Spleen (tissue), 11 donors: ENCODE measurements around the gene FGF8. TPM values are rescaled to one million over a fixed set of nuclear protein-coding genes. Genes with fewer than 3 reads are reported as not detected.
A peak's percentile ranks its signal among the peaks of the same experiment; 100 is the strongest.

ENCODE experiments used
- DNase-seq: peaks from one replicate; pipeline ENCODE4 v3.0.0-alpha.2; 2020
- H3K27ac ChIP-seq, 8 donors: fragments of 200-600 bp; sonication (generic) in 7 of 8; 1 replicate in 4 of 8; 2 replicates in 4 of 8; pipeline versions ENCODE4 v1.5.0 to v1.8.0; 2016 to 2021; ENCODE audit warnings: inconsistent platforms in 4 of 8, mild to moderate bottlenecking in 4 of 8, moderate library complexity in 1 of 8
- H3K27me3 ChIP-seq, 7 donors: fragments of 200-600 bp; sonication (generic) in 6 of 7; replicated peaks in 1 of 7; 1 replicate in 4 of 7; 2 replicates in 3 of 7; pipeline versions ENCODE4 v1.5.0 to v1.8.0; 2016 to 2021; ENCODE audit warnings: inconsistent platforms in 3 of 7, mild to moderate bottlenecking in 1 of 7
- H3K36me3 ChIP-seq, 6 donors: fragments of 200-600 bp; sonication (generic) in 5 of 6; 1 replicate in 4 of 6; 2 replicates in 2 of 6; pipeline versions ENCODE4 v1.5.0 to v1.8.0; 2016 to 2021; ENCODE audit warnings: inconsistent platforms in 2 of 6
- H3K4me1 ChIP-seq, 6 donors: fragments of 200-600 bp; sonication (generic) in 5 of 6; 1 replicate in 3 of 6; 2 replicates in 3 of 6; pipeline versions ENCODE4 v1.5.0 to v1.8.0; 2016 to 2021; ENCODE audit warnings: inconsistent platforms in 3 of 6
- H3K4me3 ChIP-seq, 8 donors: fragments of 200-600 bp; sonication (generic) in 7 of 8; 1 replicate in 4 of 8; 2 replicates in 4 of 8; pipeline versions ENCODE4 v1.5.0 to v1.8.0; 2016 to 2021; ENCODE audit warnings: inconsistent platforms in 4 of 8, mild to moderate bottlenecking in 4 of 8, moderate library complexity in 2 of 8
- H3K9me3 ChIP-seq, 8 donors: fragments of 200-600 bp; sonication (generic) in 7 of 8; 1 replicate in 4 of 8; 2 replicates in 4 of 8; pipeline versions ENCODE4 v1.5.0 to v1.8.0; 2016 to 2021; ENCODE audit warnings: inconsistent platforms in 4 of 8
- CTCF ChIP-seq, 11 experiments: fragments of 200-600 bp in 7 of 11; fragments of 450-650 bp in 4 of 11; sonication (generic) in 4 of 11; IDR thresholded peaks in 8 of 11; conservative IDR thresholded peaks in 3 of 11; 1 replicate in 7 of 11; 2 replicates in 4 of 11; pipeline versions ENCODE4 v1.4.0 to v1.8.0; 2016 to 2021; ENCODE audit warnings: antibody characterized with exemption in 11 of 11, inconsistent platforms in 4 of 11, mild to moderate bottlenecking in 1 of 11
- POLR2A ChIP-seq, 3 donors: fragments of 450-650 bp; IDR thresholded peaks; one replicate each; pipeline ENCODE4 v1.5.1; 2017; ENCODE audit warnings: antibody characterized with exemption in 3 of 3, mild to moderate bottlenecking in 1 of 3
- POLR2AphosphoS5 ChIP-seq, 3 donors: sonication (generic); formaldehyde crosslinking; IDR thresholded peaks; one replicate each; pipeline ENCODE4 v1.5.1; 2017; ENCODE audit warnings: antibody characterized with exemption in 3 of 3
- WGBS, 5 donors: extraction: QIAGEN DNeasy Blood & Tissue Kit in 3 of 5; methylation state at CpG; one replicate each; pipeline versions ENCODE4 v1.1.5 to v1.1.7; 2013 to 2018; 5-methylcytosine and 5-hydroxymethylcytosine counted together
- intact Hi-C: fragments of 100-400 bp; cut with DNase I; formaldehyde crosslinking; loops from one replicate; pipeline ENCODE4 v1.15.0; 2023; ENCODE audit warnings: low total_unique reads
- polyA plus RNA-seq, 3 donors: library from polyadenylated mRNA; stranded (reverse); fragments of 200-250 nt; gene quantifications; one replicate each; pipeline ENCODE4 v1.2.1, GENCODE V29; 2013
- total RNA-seq, 7 donors: library from RNA; depleted of rRNA in 3 of 7; stranded (reverse); fragments of >200 nt in 3 of 7; fragmentation: NEBNext Ultra II Directional in 4 of 7; extraction: Animal tissue kit (Norgen Biotek cat#: 25700) in 4 of 7; gene quantifications; one replicate each; pipeline versions ENCODE4 v1.1.0 to v1.2.1, GENCODE V29; 2016 to 2021
- donor health status: healthy with polysubstance abuse.
- donor health status: DM: no; HTN: no; CAD: no; lungs with moderate emphysema.
- donor health status: DM: no; HTN: no; CAD: no.
- donor health status: Bipolar disorder and iron deficiency.
- donor health status: healthy.
- donor health status: DM: no; HTN: no; CAD: no.
- donor health status: DM: yes; HTN: yes; CAD: no.

Gene FGF8
- total and polyA plus RNA-seq, 10 donors = 0.11 TPM; not detected in 8

DNA sequence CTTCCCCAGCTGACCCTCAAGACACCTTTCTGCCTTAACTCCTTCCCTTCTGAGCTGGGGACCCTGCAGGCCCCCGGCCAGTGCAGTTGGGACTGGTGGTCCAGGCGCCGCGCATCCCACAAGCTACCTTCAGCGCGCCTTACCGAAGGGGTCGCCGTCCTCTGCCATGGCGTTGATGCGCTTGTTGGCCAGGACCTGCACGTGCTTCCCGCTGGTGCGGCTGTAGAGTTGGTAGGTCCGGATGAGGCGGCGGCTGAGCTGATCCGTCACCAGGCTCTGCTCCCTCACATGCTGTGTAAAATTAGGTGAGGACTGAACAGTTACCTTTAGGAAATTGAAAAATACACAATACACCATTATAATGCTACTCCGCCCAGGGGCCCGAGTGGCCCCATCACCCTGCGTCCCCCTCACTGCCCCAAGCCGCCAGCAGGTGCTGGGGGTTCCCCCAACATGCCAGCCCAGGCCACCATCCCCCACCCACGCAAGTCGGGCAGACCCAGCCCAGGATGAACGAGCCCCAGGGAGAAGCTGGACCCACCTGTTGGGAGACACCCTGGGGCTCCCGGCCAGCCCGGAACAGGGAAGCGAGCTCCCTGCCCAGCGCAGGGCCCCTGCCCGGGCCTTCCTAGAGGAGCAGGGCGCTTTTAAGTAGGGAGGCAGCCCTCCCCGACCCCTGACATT is 1.2 kb downstream of the FGF8 start:
- intact Hi-C loops = no loop called here
- TF ChIP-seq POLR2A (IDR thresholded peaks at IDR 0.05) (no peak), POLR2AphosphoS5 (IDR thresholded peaks at IDR 0.05) (peak in 1 of 3 donors; percentile 7), CTCF (IDR thresholded peaks at IDR 0.05 in 8 of 11, conservative IDR thresholded peaks at IDR 0.05 in 3 of 11) (no peak)

GRCh38 chr10:101773923-101774588 is 1.9 kb downstream of the FGF8 start:
- no peak for TF ChIP-seq POLR2A (IDR thresholded peaks at IDR 0.05)
- Histone ChIP-seq H3K9me3 (no peaks in the 10 kb centered on the region), H3K27me3 (peaks cover 4 to 98% (median 85%) of the 10 kb centered on the region in 7 donors), H3K4me1 (peaks cover 8 to 45% (median 35%) of the 10 kb centered on the region in 6 donors), H3K4me3 (no peak overlapping the region), H3K27ac (no peak overlapping the region), H3K36me3 (no peaks in the 10 kb centered on the region)
- 10 to 14% (median 13%) methylated on average over 13 of the region's 13 CpGs for WGBS, 5 donors
- no peak for DNase-seq
- intact Hi-C loops = no loop called here

More for the DNA sequence above, 1.2 kb downstream of the FGF8 start:
- H3K27ac ChIP-seq = no peak overlapping the region
- H3K4me3 ChIP-seq = peak overlapping the region in 1 of 8 donors; percentile 62
- DNase-seq = no peak
- peaks cover 15 to 52% (median 42%) of the 10 kb centered on the region in 6 donors for H3K4me1 ChIP-seq
- WGBS, 5 donors = 7 to 13% (median 9%) methylated on average over 18 to 32 of the region's 32 CpGs
- peaks cover 4 to 100% (median 88%) of the 10 kb centered on the region in 7 donors for H3K27me3 ChIP-seq
- H3K9me3 ChIP-seq = no peaks in the 10 kb centered on the region
- no peaks in the 10 kb centered on the region for H3K36me3 ChIP-seq

DNA sequence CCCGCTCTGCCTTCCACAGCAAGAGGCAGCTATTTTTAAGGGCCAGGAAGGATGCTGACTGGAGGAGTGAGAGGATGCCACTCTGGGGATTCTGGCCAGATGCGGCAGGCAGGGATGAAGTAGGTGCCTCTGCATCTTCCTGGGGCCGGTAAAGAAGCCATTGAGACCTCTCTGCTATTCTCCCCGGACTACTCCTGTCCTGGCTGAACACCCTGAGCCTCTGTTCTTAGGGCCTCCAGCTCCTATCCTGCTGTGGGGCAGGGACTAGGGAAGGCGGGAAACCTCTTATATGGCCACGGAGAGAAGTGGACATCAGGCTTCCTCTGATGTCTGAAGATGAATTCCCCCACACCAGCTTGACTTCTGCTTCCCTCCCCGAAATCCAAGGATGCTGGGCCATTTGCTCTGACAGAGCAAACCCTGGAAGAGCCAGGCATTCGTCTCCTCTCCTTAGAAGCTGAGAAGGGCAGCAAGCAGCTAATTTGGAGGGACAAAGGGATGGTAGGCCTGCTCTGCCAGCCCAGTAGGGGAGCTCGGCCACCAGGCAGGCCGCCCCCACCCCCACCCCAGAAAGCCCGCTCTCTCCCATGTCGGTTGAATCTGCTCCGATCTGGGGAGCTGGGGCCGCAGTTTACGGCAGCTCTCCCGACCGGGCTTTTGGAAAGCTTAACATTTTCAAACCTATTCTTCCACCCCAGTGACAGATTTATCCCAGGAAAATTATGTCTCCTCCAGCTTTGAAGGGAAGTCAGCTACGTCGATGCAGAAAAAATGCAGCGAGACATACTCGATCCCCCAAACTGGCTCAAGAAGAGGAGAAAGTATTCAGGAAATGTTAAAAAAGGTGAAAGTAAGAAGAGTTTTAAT is 2.8 kb downstream of the FGF8 start:
- H3K4me1 ChIP-seq = peaks cover 8 to 36% (median 27%) of the 10 kb centered on the region in 6 donors
- WGBS, 5 donors = 19 to 27% (median 23%) methylated on average over 20 to 21 of the region's 21 CpGs
- TF ChIP-seq CTCF (IDR thresholded peaks at IDR 0.05 in 8 of 11, conservative IDR thresholded peaks at IDR 0.05 in 3 of 11) (no peak), POLR2A (IDR thresholded peaks at IDR 0.05) (no peak), POLR2AphosphoS5 (IDR thresholded peaks at IDR 0.05) (no peak)
- no peak overlapping the region for H3K4me3 ChIP-seq
- DNase-seq = no peak
- intact Hi-C loops = no loop called here
- no peak overlapping the region for H3K27ac ChIP-seq
- H3K27me3 ChIP-seq = peaks cover 4 to 96% (median 83%) of the 10 kb centered on the region in 7 donors
- H3K9me3 ChIP-seq = no peaks in the 10 kb centered on the region
- no peaks in the 10 kb centered on the region for H3K36me3 ChIP-seq

- intact Hi-C loops = no loop called here
- H3K4me1 ChIP-seq = peaks cover 8 to 34% (median 27%) of the 10 kb centered on the region in 6 donors
- no peak overlapping the region for H3K4me3 ChIP-seq
- WGBS, 5 donors = 69 to 84% (median 73%) methylated on average over 5 to 6 of the region's 6 CpGs; no CpG with 5 or more reads in 1 of the 5 donors
- no peak overlapping the region for H3K27ac ChIP-seq
- no peaks in the 10 kb centered on the region for H3K9me3 ChIP-seq
- peak; percentile 42 for DNase-seq
- peaks cover 4 to 96% (median 76%) of the 10 kb centered on the region in 7 donors for H3K27me3 ChIP-seq
- H3K36me3 ChIP-seq = no peaks in the 10 kb centered on the region
- no peak for TF ChIP-seq CTCF (IDR thresholded peaks at IDR 0.05 in 8 of 11, conservative IDR thresholded peaks at IDR 0.05 in 3 of 11)
- no peak for TF ChIP-seq POLR2A (IDR thresholded peaks at IDR 0.05)
- no peak for TF ChIP-seq POLR2AphosphoS5 (IDR thresholded peaks at IDR 0.05)
Measured at GRCh38 chr10:101772017-101772894, 3.7 kb downstream of the FGF8 start.
